NCI-H1436 treated with DMSO at 0.1 percent for 48 hours (cell line): ENCODE measurements around the gene LRRC8D.

Experiments
- DNase-seq: peaks from one replicate; lab custom pipeline; 2025; lab: John Stamatoyannopoulos, UW

Gene LRRC8D

GRCh38 chr1:89834083-89834704 lies 13.4 kb downstream of the LRRC8D start:
- no peak for DNase-seq

GRCh38 chr1:89836252-89837035 lies 15.6 kb downstream of the LRRC8D start:
- no peak for DNase-seq

- DNase-seq, result no peak
Measured at GRCh38 chr1:89837036-89837481, 16.2 kb downstream of the LRRC8D start.

- no peak for DNase-seq
Measured at GRCh38 chr1:89837510-89837909, 16.7 kb downstream of the LRRC8D start.

- DNase-seq, result no peak
Measured at GRCh38 chr1:89839516-89839915, 18.7 kb downstream of the LRRC8D start.

GRCh38 chr1:89841507-89841906 lies 20.7 kb downstream of the LRRC8D start:
- no peak for DNase-seq

- no peak for DNase-seq
Measured at GRCh38 chr1:89842567-89843272, 21.9 kb downstream of the LRRC8D start.

- DNase-seq, result no peak
Measured at GRCh38 chr1:89843273-89844130, 22.7 kb downstream of the LRRC8D start.

GRCh38 chr1:89844241-89844807 lies 23.5 kb downstream of the LRRC8D start:
- no peak for DNase-seq

GRCh38 chr1:89844860-89845259 lies 24.0 kb downstream of the LRRC8D start:
- DNase-seq, result no peak

GRCh38 chr1:89847191-89847729 lies 26.4 kb downstream of the LRRC8D start:
- DNase-seq, result no peak

- no peak for DNase-seq
Measured at GRCh38 chr1:89850844-89851415, 30.1 kb downstream of the LRRC8D start.

GRCh38 chr1:89854140-89854539 lies 33.3 kb downstream of the LRRC8D start:
- DNase-seq, result no peak

GRCh38 chr1:89855413-89856123 lies 34.7 kb downstream of the LRRC8D start:
- DNase-seq, result no peak

GRCh38 chr1:89863165-89863830 lies 42.5 kb downstream of the LRRC8D start:
- DNase-seq, result no peak

GRCh38 chr1:89865498-89866382 lies 44.9 kb downstream of the LRRC8D start:
- no peak for DNase-seq

- no peak for DNase-seq
Measured at GRCh38 chr1:89866568-89866967, 45.7 kb downstream of the LRRC8D start.

GRCh38 chr1:89870998-89871397 lies 50.2 kb downstream of the LRRC8D start:
- no peak for DNase-seq
